HUES48 (cell line): Measurements from ENCODE around the gene MYLIP.

Source experiments
- H3K27ac ChIP-seq: one replicate; pipeline ENCODE4 v1.7.0; 2013; ENCODE audit warnings: low read depth, low read length, inconsistent platforms
- H3K27me3 ChIP-seq: 2 replicates; pipeline ENCODE4 v1.6.1; 2013; ENCODE audit warnings: mild to moderate bottlenecking, low read length; ENCODE audit not compliant: control insufficient read depth, insufficient read depth
- H3K36me3 ChIP-seq: 2 replicates; pipeline ENCODE4 v1.6.1; 2013; ENCODE audit warnings: low read length; ENCODE audit not compliant: control insufficient read depth, insufficient read depth
- H3K4me1 ChIP-seq: 2 replicates; pipeline ENCODE4 v1.6.1; 2013; ENCODE audit warnings: mild to moderate bottlenecking, low read length; ENCODE audit not compliant: control insufficient read depth, insufficient read depth
- H3K4me3 ChIP-seq: 2 replicates; pipeline ENCODE4 v1.5.1; 2013; ENCODE audit warnings: mild to moderate bottlenecking, low read depth, low read length
- H3K9ac ChIP-seq: 2 replicates; pipeline ENCODE4 v1.6.1; 2013; ENCODE audit warnings: mild to moderate bottlenecking, low read depth, low read length, moderate library complexity
- H3K9me3 ChIP-seq: 2 replicates; pipeline ENCODE4 v1.6.1; 2013; ENCODE audit warnings: low read length; ENCODE audit not compliant: control insufficient read depth, insufficient read depth

The MYLIP gene

DNA sequence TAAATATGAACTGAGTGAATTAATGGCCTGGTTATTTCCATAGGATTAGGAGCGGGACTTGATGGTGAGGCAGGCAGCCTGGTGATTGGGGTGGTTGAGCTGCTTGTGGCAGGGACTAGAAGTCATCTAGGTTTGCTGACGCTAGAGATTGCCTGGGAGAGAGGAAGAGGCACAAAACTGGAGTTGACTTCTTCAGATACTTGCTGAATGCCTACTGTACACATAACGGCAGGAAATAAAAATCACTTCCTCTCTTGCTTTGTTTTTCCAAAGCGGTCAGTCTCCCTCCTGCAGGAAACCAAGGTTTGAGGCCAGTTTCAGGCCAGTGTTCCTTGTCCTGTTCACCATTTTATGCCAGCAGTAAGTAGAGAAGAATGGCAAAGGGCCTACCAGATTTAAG is 36.7 kb upstream of the MYLIP start:
- Histone ChIP-seq H3K36me3 (no peaks in the 10 kb centered on the region), H3K9ac (no peak overlapping the region), H3K4me3 (no peak overlapping the region), H3K9me3 (no peaks in the 10 kb centered on the region), H3K27me3 (no peaks in the 10 kb centered on the region), H3K4me1 (no peaks in the 10 kb centered on the region), H3K27ac (no peak overlapping the region)

DNA sequence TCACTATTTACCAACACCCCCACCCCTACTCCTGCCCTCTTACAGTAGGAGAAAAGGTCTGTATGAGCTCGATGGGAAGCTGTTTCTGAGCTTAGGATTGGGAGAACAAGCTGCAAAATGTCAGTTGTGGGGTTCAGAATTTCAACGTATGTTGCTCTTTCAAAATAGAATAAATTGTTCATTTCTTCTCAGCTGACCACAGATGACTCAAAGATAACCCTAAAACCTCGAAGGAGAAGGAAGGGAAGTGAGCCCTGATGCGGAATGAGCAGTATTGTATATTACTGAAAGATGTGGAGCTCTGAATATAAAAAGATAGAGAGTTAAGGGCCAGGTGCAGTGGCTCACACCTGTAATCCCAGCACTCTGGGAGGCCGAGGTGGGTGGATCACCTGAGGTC is 35.9 kb upstream of the MYLIP start:
- Histone ChIP-seq H3K9me3 (no peaks in the 10 kb centered on the region), H3K36me3 (no peaks in the 10 kb centered on the region), H3K27me3 (no peaks in the 10 kb centered on the region), H3K27ac (no peak overlapping the region), H3K9ac (no peak overlapping the region), H3K4me1 (no peaks in the 10 kb centered on the region), H3K4me3 (no peak overlapping the region)

DNA sequence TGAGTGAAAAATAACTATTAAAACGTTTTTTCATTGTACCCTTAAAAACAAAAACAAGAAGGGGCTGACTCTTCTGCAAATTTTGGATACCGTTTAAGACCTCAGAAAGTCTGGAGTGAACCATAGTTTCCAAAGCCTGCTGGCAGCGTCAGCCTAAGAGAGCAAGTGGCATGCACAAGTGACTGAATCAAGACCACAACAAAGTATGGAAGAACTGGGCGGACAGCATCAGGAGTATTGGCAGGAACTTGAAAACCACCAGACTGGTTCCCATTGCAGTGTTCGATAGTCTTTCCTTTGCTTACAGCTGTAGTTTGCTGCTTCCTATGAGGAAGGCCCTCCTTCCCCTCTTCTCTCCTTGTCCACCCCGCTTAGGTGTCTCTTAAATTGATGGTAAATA is 33.7 kb upstream of the MYLIP start:
- Histone ChIP-seq H3K27ac (no peak overlapping the region), H3K9ac (no peak overlapping the region), H3K4me3 (no peak overlapping the region), H3K36me3 (no peaks in the 10 kb centered on the region), H3K9me3 (no peaks in the 10 kb centered on the region), H3K27me3 (no peaks in the 10 kb centered on the region), H3K4me1 (no peaks in the 10 kb centered on the region)

DNA sequence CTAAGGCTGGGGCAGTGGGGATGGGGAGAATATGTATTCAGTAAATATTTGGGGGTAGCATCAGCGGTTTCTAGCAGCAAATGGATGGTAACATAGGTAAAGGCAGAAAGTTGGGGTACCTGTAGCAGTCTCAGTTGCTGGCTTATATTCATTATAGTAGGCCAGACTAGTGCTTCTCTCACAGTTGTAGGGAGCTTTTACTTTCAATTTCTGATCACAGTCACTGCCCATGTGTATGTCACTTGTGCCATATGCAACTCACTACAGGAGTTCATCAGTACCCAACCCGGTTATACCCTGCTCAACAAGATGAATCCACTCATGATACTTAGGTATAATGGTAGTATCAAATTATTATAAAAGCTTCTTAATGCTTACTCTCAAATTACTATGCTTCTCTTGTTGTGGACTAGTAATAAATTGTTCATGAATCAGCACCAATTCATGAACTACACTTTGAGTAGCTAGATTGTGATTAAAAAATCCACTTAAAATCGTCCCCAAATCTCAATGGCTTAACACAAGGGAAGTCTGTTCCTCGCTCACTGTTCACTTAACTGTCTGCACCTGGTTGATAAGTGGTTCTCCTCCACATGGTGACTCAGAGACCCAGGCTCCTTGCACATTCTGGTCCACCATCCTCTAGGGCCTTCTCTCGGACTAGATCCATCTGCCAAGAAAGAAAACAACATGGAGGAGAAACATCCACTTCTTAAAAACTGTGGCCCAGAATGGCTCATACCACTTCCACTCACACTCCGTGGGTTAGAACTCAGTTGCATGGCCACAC is 31.3 kb upstream of the MYLIP start:
- H3K9ac ChIP-seq: no peak overlapping the region
- no peaks in the 10 kb centered on the region for H3K27me3 ChIP-seq
- H3K4me3 ChIP-seq: no peak overlapping the region
- no peaks in the 10 kb centered on the region for H3K9me3 ChIP-seq
- H3K36me3 ChIP-seq: no peaks in the 10 kb centered on the region
- H3K27ac ChIP-seq: no peak overlapping the region
- no peaks in the 10 kb centered on the region for H3K4me1 ChIP-seq

DNA sequence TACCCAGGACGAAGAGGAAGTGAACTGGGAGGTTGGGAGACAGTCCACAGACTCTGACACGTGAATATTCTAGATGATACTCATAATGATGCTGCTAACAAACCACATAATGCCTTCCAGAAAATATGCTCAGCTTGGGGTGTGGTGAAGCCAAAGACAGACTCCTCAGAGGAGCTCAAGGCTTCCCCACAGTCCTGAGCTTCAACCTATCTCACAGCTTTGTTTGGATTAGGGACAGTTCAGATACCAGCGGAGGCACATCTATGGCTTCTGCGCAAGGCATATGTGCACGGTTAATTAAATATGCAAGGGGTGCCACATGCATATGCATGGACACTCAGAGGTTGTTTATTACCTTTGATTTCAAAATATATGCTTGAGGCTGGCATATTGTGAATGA is 30.7 kb upstream of the MYLIP start:
- Histone ChIP-seq H3K36me3 (no peaks in the 10 kb centered on the region), H3K9ac (no peak overlapping the region), H3K9me3 (no peaks in the 10 kb centered on the region), H3K4me3 (no peak overlapping the region), H3K27me3 (no peaks in the 10 kb centered on the region), H3K4me1 (no peaks in the 10 kb centered on the region), H3K27ac (no peak overlapping the region)

DNA sequence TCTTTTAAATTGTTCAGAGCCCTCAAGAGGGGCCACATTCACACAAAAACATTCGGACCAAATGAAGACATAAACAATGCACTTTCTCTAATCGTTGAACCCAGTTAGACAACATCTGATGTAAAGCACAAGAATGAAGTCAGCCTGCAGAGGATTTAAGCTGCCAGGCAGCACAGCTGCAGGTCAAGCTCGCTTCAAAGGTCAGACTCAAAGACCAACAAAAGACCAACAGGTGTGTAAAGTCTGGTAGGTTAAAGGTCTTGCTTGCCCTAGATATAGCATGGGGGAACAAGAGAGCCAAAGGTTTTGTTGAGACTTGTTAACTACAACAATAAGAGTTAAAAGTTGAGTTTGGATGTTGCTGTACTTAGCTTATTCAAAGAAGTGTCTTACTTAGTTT is 26.7 kb upstream of the MYLIP start:
- Histone ChIP-seq H3K27ac (no peak overlapping the region), H3K4me1 (no peaks in the 10 kb centered on the region), H3K9ac (no peak overlapping the region), H3K36me3 (no peaks in the 10 kb centered on the region), H3K9me3 (no peaks in the 10 kb centered on the region), H3K4me3 (no peak overlapping the region), H3K27me3 (no peaks in the 10 kb centered on the region)

DNA sequence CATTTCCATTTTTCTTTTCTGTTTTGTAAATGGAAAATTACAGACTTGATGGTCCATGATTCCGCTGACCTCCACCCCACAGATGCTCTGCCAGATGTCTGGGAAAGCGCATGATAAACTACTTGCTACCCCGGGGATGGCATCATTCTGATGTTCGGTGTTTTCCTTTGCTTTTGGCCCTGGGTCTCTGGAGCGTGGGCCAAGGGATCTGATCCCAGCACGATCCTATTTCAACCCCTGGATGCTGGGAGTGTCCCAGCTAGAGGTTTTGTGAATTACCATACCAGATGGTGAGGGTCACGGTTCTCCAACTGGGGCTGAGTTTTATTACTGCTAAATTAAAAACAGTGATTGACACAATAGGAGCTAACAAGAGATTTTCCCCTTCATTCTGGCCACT is 25.2 kb upstream of the MYLIP start:
- Histone ChIP-seq H3K27me3 (no peaks in the 10 kb centered on the region), H3K27ac (no peak overlapping the region), H3K9ac (no peak overlapping the region), H3K9me3 (no peaks in the 10 kb centered on the region), H3K4me3 (no peak overlapping the region), H3K4me1 (no peaks in the 10 kb centered on the region), H3K36me3 (no peaks in the 10 kb centered on the region)

DNA sequence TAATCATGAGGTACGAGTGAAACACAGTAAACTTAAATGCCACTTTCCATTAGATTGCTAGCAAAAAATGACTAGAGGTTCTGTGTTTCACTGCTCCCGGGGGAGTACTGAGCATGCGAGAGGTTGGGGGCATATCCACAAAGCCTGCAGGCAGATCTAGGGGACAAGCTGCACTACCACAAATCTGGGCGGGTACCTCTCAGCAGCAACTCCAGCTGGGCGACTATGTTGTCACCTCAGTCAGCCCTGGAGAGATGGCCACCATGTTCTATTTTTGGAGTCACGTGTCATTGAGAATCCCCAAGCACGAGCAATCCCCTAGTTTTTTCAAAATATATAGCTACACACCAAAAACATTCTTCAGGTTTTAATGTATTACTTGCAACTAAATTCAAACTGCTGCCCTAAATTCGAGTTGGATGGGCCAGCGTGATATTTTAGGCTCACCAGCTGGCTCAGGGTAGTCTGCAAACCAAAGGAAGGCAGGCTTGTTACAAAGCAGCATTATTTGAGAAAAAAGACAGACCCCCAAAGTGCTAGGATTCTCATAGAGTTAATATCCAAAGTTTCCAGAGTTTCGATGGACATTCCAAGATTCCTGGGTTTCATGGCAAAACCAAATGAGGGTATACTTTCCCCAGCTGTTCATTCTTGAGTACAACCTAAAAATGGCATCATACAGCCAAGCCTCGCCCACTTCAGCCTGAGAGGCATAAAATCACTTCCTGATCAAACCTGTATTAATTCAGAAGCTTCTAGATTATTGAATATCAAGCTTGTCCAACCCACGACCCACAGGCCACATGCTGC is 24.1 kb upstream of the MYLIP start:
- Histone ChIP-seq H3K4me1 (no peaks in the 10 kb centered on the region), H3K9me3 (no peaks in the 10 kb centered on the region), H3K4me3 (no peak overlapping the region), H3K36me3 (no peaks in the 10 kb centered on the region), H3K27me3 (no peaks in the 10 kb centered on the region), H3K9ac (no peak overlapping the region), H3K27ac (no peak overlapping the region)

DNA sequence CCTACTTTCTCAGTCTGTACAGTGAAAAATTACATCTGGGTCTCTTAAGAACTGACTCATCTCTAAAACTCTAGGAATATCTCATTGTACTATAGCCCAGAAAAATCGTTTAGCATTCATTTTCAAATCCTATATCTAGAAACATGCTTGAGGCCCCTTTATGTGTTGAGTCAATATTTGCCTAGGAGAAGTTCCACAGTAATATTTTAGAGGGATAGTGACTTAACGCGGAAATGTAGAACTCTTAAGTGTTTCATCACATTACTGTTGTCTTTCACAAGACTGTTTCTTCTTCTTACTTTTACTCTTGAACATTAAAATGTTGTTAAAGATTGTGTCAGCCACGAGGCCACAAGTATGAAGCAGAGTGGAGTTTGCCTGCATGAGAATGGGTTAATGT is 23.0 kb upstream of the MYLIP start:
- Histone ChIP-seq H3K4me1 (no peaks in the 10 kb centered on the region), H3K27ac (no peak overlapping the region), H3K36me3 (no peaks in the 10 kb centered on the region), H3K9me3 (no peaks in the 10 kb centered on the region), H3K4me3 (no peak overlapping the region), H3K9ac (no peak overlapping the region), H3K27me3 (no peaks in the 10 kb centered on the region)

DNA sequence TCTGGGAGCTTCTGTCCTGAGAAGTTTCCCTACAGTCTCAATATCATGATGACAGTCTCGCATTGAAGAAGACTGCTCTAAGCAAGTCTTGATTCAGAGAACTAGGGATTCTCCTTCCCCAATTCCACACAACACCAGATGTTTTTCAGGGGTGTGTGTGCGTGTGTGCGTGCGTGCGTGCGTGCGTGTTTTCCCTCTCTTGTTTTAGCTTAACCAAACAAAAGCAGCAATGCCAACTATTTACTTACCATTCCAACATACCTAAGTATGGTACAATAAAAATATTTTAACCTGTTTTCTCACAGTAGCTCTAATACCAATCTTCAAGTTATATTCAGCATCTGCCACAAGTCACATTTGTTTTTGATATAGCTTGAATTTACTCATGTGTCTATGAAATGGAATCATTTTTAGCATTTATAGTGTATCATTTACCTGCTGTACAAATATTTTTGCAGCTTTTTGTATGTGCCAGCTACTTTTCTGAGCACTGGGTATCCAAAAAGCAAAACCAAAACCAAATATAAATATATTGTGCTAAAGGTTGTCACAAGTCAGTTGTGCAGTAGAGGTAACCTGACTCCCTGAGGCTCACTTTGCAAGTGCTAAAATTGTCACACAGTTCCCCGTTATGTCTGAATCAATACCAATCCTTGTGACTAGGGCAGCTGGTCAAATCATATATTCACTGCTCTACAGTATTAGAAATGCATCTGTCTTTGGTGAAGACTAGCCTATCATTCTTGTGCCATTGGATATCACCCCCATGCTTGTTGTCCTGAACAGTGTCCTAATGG is 21.7 kb upstream of the MYLIP start:
- no peaks in the 10 kb centered on the region for H3K9me3 ChIP-seq
- H3K27ac ChIP-seq: no peak overlapping the region
- no peaks in the 10 kb centered on the region for H3K36me3 ChIP-seq
- no peak overlapping the region for H3K9ac ChIP-seq
- no peak overlapping the region for H3K4me3 ChIP-seq
- no peaks in the 10 kb centered on the region for H3K4me1 ChIP-seq
- no peaks in the 10 kb centered on the region for H3K27me3 ChIP-seq

DNA sequence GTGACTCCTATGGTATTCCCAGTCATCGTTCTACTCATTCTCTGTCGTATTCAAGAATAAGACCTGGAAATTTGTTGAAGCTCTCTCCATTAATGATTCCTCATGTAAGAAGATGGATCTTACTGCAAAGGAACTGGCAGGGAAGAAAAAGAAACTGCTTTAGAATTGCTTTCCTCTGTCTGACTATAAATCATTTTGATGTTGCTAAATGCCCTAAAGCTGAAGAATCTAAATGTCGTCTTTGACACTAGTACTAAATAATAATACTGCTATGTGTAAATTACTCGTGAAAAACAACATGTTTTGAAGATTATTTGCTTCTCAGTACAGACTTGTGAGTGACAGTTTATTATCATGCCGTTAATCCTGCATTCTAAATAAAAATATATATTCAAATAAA is 20.5 kb upstream of the MYLIP start:
- H3K4me1 ChIP-seq: no peaks in the 10 kb centered on the region
- H3K27me3 ChIP-seq: no peaks in the 10 kb centered on the region
- H3K9ac ChIP-seq: no peak overlapping the region
- H3K9me3 ChIP-seq: no peaks in the 10 kb centered on the region
- no peaks in the 10 kb centered on the region for H3K36me3 ChIP-seq
- H3K4me3 ChIP-seq: no peak overlapping the region
- no peak overlapping the region for H3K27ac ChIP-seq
